GM19193 (cell line): ENCODE measurements around the gene LHFPL3.

ENCODE experiments used
- POLR2A ChIP-seq: IDR thresholded peaks from 4 replicates; pipeline ENCODE4 v1.6.1; 2011; ENCODE audit not compliant: insufficient read depth, insufficient read length; ENCODE audit errors: extremely low read depth

The LHFPL3 gene

DNA sequence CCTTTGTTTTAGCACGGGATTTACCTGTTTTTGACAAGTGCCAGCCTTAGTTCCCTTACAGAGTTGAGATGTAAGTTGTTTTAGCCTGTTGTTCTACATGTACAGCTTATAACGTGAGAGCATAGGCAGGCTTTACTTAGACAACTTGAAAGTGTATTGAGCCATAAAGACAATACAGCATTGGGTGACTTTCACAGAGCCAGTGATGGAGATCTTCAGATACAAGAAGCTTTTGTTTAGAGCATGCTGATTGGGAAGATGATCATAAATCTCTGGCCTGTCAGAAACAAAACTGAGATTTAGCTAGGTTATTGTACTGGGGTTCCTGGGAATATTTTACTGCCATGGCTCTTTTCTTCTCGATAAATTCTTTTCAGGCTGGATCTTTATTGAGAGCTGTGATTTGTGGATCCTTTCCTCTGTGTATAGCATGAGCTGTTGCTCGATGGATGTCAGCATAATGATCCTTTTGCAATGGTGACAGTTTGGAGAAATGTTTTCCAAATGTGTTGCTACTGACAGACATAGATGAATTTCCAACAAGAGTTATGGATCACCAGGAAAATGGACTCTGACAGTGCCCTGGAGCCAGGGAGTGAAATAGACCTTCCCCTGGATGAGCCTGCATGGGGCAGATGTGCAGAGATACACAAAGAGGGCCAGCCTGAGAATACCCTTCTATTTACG, 30.2 kb downstream of the LHFPL3 start:
- no peak for TF ChIP-seq POLR2A

- TF ChIP-seq POLR2A, result no peak
These were observed 34.4 kb downstream of the LHFPL3 start for GRCh38 chr7:104362756-104363155.

- TF ChIP-seq POLR2A, result no peak
These were observed 35.0 kb downstream of the LHFPL3 start for GRCh38 chr7:104363355-104363754.

GRCh38 chr7:104366390-104366789, 38.0 kb downstream of the LHFPL3 start:
- TF ChIP-seq POLR2A, result no peak

DNA sequence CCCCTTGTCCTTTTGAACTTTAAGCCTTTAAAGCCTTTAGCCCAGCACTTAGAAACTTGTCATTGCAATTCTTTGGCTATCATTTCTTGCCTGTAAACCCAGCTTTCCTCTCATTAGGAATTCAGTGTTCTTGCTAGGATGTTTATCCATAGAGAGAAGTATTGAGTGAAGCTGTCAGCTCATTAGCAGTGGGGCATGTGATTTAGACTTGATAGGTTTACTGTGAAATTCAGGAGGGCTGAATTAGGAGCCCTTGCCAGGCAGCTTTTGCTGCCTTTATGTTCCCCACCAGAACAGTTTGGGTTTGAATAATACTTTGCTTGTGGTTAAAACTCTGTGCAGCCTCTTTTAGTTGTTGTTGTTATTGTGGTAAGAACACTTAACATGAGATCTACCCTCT, 39.5 kb downstream of the LHFPL3 start:
- TF ChIP-seq POLR2A, result no peak

GRCh38 chr7:104371216-104371979, 43.0 kb downstream of the LHFPL3 start:
- TF ChIP-seq POLR2A, result no peak

- no peak for TF ChIP-seq POLR2A
These were observed 43.6 kb downstream of the LHFPL3 start for GRCh38 chr7:104371980-104372357.

GRCh38 chr7:104382616-104383015, 54.2 kb downstream of the LHFPL3 start:
- TF ChIP-seq POLR2A, result no peak

GRCh38 chr7:104386943-104387342, 58.5 kb downstream of the LHFPL3 start:
- no peak for TF ChIP-seq POLR2A

DNA sequence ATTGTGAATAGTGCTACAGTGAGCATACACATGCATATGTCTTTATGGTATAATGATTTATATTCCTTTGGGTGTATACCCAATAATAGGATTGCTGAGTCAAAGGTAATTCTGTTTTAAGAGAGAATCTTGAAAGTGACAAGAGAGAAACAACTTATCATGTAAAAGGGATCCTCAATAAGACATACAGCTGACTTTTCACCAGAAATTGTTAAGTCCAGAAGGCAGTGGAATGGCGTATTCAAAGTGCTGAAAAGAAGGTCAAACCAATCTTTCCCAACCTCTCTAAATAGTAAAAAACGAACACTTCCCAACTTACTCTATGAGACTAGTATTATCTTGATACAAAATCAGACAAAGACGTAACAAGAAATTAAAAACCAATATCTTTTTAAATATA, 59.8 kb downstream of the LHFPL3 start:
- TF ChIP-seq POLR2A, result no peak

DNA sequence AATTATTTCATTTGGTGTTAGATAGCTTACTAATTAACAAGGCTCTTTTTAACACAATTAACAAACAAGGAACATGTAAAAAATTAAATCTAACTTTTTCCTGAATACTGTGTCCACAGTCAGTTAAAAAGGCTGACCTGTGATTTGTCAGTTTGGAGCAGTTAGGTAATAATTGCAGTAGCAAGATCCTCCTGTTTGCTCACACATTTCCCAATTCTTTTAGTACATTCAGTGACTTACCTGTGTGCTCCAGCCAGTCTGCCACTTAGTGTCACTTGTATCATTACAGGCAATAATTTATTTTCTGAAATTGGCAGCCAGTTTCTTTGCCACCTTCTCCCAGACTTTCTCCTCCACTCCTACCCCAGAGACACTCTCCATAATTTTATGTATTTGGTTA, 66.8 kb downstream of the LHFPL3 start:
- no peak for TF ChIP-seq POLR2A

GRCh38 chr7:104397442-104397841, 69.0 kb downstream of the LHFPL3 start:
- no peak for TF ChIP-seq POLR2A

DNA sequence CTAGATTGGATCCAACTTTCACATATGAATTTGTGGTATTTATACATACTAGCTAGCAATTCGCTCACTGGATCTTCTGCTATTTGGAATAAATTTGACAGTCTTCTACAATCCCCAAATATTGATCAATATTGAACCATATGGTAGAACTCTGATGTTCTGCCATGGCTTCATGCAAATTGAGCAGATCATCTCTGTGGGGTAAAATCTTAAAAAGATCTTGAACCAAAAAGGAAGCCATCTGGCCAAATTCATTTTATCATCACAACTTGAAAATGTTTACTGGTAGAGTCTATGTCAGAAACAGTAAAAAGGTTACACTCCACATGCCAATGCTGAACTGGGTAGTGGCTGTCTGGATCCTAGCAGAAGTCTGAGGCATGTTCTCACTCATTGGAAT, 80.0 kb downstream of the LHFPL3 start:
- TF ChIP-seq POLR2A, result no peak

- no peak for TF ChIP-seq POLR2A
These were observed 82.3 kb downstream of the LHFPL3 start for GRCh38 chr7:104410742-104411141.

- no peak for TF ChIP-seq POLR2A
These were observed 84.5 kb downstream of the LHFPL3 start for GRCh38 chr7:104412911-104413310.

GRCh38 chr7:104414216-104414615, 85.8 kb downstream of the LHFPL3 start:
- no peak for TF ChIP-seq POLR2A
